Small intestine (tissue), 7 donors: Measurements from ENCODE around the gene ENOPH1. TPM values are rescaled to one million over a fixed set of nuclear protein-coding genes. Genes with fewer than 3 reads are reported as not detected.

Experiments used
- DNase-seq, 2 donors: peaks; one replicate each; pipeline versions ENCODE4 v3.0.0 to v3.0.0-alpha.2; 2013
- FAIRE-seq: peaks from 2 replicates; lab custom pipeline; 2012; peaks lifted over from hg19 to GRCh38; lab: Jason Lieb, UNC
- H3K27ac ChIP-seq, 3 donors: one replicate each; pipeline ENCODE4 v1.5.1; 2013; ENCODE audit warnings: low read length in 2 of 3, mild to moderate bottlenecking in 2 of 3, control low read depth in 1 of 3, inconsistent platforms in 1 of 3, low read depth in 1 of 3, moderate library complexity in 1 of 3
- H3K27me3 ChIP-seq, 3 donors: one replicate each; pipeline ENCODE4 v1.6.1; 2013; ENCODE audit warnings: low read length in 3 of 3, inconsistent platforms in 1 of 3; ENCODE audit not compliant: control insufficient read depth in 3 of 3, insufficient read depth in 3 of 3
- H3K36me3 ChIP-seq, 3 donors: one replicate each; pipeline ENCODE4 v1.6.1; 2013; ENCODE audit warnings: low read length in 3 of 3, inconsistent platforms in 1 of 3, low read depth in 1 of 3, mild to moderate bottlenecking in 1 of 3, moderate library complexity in 1 of 3; ENCODE audit not compliant: control insufficient read depth in 3 of 3, insufficient read depth in 2 of 3
- H3K4me1 ChIP-seq, 3 donors: one replicate each; pipeline ENCODE4 v1.6.1; 2013; ENCODE audit warnings: low read length in 2 of 3, inconsistent platforms in 1 of 3, low read depth in 1 of 3, mild to moderate bottlenecking in 1 of 3, moderate library complexity in 1 of 3; ENCODE audit not compliant: control insufficient read depth in 3 of 3, insufficient read depth in 2 of 3
- H3K4me3 ChIP-seq, 3 donors: one replicate each; pipeline ENCODE4 v1.5.1; 2013; ENCODE audit warnings: low read length in 3 of 3, control low read depth in 1 of 3, inconsistent platforms in 1 of 3, low read depth in 1 of 3, mild to moderate bottlenecking in 1 of 3, moderate library complexity in 1 of 3
- H3K9me3 ChIP-seq, 2 donors: one replicate each; pipeline ENCODE4 v1.6.1; 2013; ENCODE audit warnings: low read depth in 1 of 2, low read length in 1 of 2; ENCODE audit not compliant: control insufficient read depth in 2 of 2, insufficient read depth in 1 of 2
- WGBS, 3 donors: extraction: QIAGEN DNeasy Blood & Tissue Kit; methylation state at CpG; one replicate each; pipeline ENCODE4 v1.1.7; 2013; 5-methylcytosine and 5-hydroxymethylcytosine counted together
- polyA plus RNA-seq, 4 donors: library from polyadenylated mRNA; stranded (reverse) in 3 of 4; unstranded in 1 of 4; fragments of 200-250 nt in 3 of 4; fragments of 120-200 nt in 1 of 4; gene quantifications; one replicate each; pipeline versions ENCODE4 v1.2.1 to v1.2.3, GENCODE V29; 2013
- donor health status: healthy with polysubstance abuse.
- donor health status: control.
- donor health status: control.
- donor health status: Bipolar disorder and iron deficiency.
- donor health status: healthy.

ENOPH1 gene
- polyA plus RNA-seq, 4 donors, result 25.3 to 45.8 (median 37.7) TPM

DNA sequence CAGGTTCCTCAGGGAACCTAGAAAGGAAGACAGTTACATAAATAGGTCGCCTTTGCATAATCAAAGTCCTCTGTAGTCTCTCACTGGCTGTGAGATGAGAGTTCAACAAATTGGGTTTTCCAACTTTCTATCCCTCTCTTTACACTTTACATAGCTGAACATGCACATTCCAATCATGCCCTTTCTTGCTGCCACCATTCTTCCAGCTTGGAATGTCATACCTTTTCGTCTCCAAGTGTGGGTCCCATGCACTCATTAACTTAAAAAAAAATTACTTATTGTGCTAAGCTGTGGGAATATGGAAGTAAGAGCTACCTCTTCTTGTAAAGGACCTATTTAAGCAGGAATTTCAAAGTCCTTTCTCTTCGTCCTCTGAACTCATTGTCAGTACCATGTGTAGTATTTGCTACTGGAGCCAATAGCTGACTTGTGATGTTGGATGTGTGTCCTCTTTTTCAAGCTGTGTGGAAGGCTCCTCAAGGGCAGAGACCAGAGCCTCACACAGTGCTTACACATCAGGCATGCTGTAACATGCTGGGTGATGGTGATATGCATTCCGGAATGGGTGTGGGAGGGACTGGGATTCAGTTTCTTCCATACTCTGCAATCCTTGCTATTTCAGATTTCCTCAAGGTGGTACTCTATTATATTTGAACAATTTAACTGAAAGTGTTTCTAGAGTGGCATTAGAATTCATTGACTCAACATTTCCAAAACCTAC, 7.1 kb downstream of the ENOPH1 start:
- no peak for DNase-seq
- peaks cover 2 to 5% (median 3%) of the 10 kb centered on the region in 3 donors for H3K4me1 ChIP-seq
- H3K9me3 ChIP-seq, result no peaks in the 10 kb centered on the region
- H3K4me3 ChIP-seq, result no peak overlapping the region
- FAIRE-seq, result no peak
- H3K27me3 ChIP-seq, result no peaks in the 10 kb centered on the region
- peaks cover 0 to 20% (median 1%) of the 10 kb centered on the region in 3 donors for H3K36me3 ChIP-seq
- WGBS, 3 donors, result 89 to 91% (median 90%) methylated on average over 4 of the region's 4 CpGs
- H3K27ac ChIP-seq, result no peak overlapping the region

GRCh38 chr4:82439088-82439487, 8.7 kb downstream of the ENOPH1 start:
- no peak for FAIRE-seq

DNA sequence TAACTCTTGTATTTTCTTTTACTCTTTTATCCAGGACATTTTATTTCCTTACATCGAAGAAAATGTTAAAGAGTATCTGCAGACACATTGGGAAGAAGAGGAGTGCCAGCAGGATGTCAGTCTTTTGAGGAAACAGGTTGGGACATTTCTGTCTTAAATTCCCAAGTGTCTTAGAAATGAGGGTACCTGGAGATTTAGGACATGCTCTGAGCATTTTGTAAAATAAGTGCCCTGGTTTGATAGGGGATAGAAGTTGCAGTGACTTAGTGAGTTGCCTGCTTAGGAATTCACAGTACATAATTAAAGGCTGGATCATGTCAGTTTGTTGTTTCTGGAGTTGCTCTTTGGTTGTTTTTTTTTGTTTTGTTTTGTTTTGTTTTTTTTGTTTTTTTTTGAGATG, 17.5 kb downstream of the ENOPH1 start:
- Histone ChIP-seq H3K36me3 (peaks cover 4 to 43% (median 6%) of the 10 kb centered on the region in 3 donors), H3K4me1 (no peaks in the 10 kb centered on the region), H3K27ac (no peak overlapping the region), H3K9me3 (no peaks in the 10 kb centered on the region), H3K27me3 (no peaks in the 10 kb centered on the region), H3K4me3 (no peak overlapping the region)
- no peak for FAIRE-seq
- no peak for DNase-seq
- 93 to 100% (median 98%) methylated on average over 1 of the region's 1 CpG for WGBS, 3 donors

More at GRCh38 chr4:82439088-82439487, 8.7 kb downstream of the ENOPH1 start:
- peaks cover 0 to 28% (median 1%) of the 10 kb centered on the region in 3 donors for H3K36me3 ChIP-seq
- H3K9me3 ChIP-seq, result no peaks in the 10 kb centered on the region
- peaks cover 0 to 2% (median 0%) of the 10 kb centered on the region in 3 donors for H3K4me1 ChIP-seq
- no peak for DNase-seq
- no peak overlapping the region for H3K27ac ChIP-seq
- H3K4me3 ChIP-seq, result no peak overlapping the region
- WGBS, 3 donors, result 57 to 74% (median 71%) methylated on average over 2 of the region's 2 CpGs
- no peaks in the 10 kb centered on the region for H3K27me3 ChIP-seq

GRCh38 chr4:82450966-82451755, 20.8 kb downstream of the ENOPH1 start:
- H3K27me3 ChIP-seq, result no peaks in the 10 kb centered on the region
- no peaks in the 10 kb centered on the region for H3K9me3 ChIP-seq
- WGBS, 3 donors, result 83 to 94% (median 92%) methylated on average over 13 of the region's 13 CpGs
- DNase-seq, result no peak
- H3K4me1 ChIP-seq, result no peaks in the 10 kb centered on the region
- no peak for FAIRE-seq
- no peak overlapping the region for H3K4me3 ChIP-seq
- H3K27ac ChIP-seq, result no peak overlapping the region
- peaks cover 4 to 43% (median 9%) of the 10 kb centered on the region in 3 donors for H3K36me3 ChIP-seq

DNA sequence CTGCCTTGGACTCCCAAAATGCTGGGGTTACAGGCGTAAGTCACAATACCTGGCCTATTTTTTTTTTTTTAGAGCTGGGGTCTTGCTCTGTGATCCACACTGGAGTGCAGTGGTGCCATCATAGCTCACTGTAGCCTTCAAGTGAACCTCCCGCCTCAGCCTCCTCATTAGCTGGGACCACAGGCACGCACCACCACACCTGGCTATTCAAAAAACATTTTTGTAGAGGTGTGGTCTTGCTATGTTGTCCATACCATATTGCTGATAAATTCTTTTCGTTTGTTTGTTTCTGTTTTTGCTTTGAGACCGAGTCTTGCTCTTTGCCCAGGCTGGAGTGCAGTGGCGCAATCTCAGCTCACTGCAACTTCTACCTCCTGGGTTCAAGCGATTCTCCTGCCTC, 21.6 kb downstream of the ENOPH1 start:
- Histone ChIP-seq H3K4me1 (no peaks in the 10 kb centered on the region), H3K4me3 (no peak overlapping the region), H3K27me3 (no peaks in the 10 kb centered on the region), H3K36me3 (peaks cover 4 to 44% (median 11%) of the 10 kb centered on the region in 3 donors), H3K27ac (no peak overlapping the region), H3K9me3 (no peaks in the 10 kb centered on the region)
- WGBS, 3 donors, result 94 to 98% (median 95%) methylated on average over 7 of the region's 7 CpGs
- FAIRE-seq (no peak), DNase-seq (no peak)

DNA sequence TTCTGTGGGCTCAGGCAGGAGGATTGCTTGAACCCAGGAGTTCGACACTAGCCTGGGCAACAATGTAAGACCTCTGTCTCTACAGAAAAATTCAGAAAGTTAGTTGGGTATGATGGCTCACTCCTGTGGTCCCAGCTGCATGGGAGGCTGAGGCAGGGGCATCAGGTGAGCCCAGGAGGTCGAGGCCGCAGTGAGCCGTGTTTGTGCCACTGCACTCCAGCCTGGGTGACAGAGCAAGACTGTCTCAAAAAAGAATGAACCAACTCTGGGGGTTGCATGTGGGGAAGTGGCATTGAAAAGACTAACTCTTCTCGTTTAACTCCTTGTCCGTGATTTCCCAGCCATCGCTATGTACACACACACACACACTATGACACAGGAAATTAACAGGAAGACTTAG, 26.9 kb downstream of the ENOPH1 start:
- Histone ChIP-seq H3K36me3 (peaks cover 4 to 38% (median 11%) of the 10 kb centered on the region in 3 donors), H3K4me1 (no peaks in the 10 kb centered on the region), H3K4me3 (no peak overlapping the region), H3K27ac (no peak overlapping the region), H3K9me3 (no peaks in the 10 kb centered on the region), H3K27me3 (no peaks in the 10 kb centered on the region)
- 92 to 97% (median 93%) methylated on average over 7 of the region's 7 CpGs for WGBS, 3 donors
- DNase-seq (no peak), FAIRE-seq (no peak)

DNA sequence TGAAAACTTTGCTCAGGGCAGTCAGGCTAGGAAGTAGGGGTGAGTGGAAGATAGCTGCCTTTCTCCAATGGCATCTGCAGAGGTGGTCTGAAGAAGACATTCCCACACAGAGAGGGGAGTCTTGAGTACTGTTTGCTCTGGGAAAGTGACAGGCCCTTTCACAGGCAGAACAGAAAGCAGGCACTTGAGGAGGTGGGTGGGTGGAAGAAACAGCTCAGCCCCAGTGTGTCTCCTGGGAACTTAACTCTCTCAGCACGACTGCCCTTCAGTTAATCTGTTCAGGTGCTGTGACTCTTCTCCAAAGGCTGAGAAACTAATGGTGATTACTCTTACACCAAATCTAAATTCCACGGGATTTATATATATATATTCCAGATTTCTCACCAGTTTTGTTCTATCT, 28.3 kb downstream of the ENOPH1 start:
- Histone ChIP-seq H3K27ac (no peak overlapping the region), H3K27me3 (no peaks in the 10 kb centered on the region), H3K4me3 (no peak overlapping the region), H3K9me3 (no peaks in the 10 kb centered on the region), H3K4me1 (peaks cover 0 to 11% (median 0%) of the 10 kb centered on the region in 3 donors), H3K36me3 (peaks cover 6 to 34% (median 8%) of the 10 kb centered on the region in 3 donors)
- DNase-seq (no peak), FAIRE-seq (no peak)
- WGBS, 3 donors, result 72 to 87% (median 81%) methylated on average over 2 of the region's 2 CpGs

GRCh38 chr4:82461710-82462109, 31.3 kb downstream of the ENOPH1 start:
- H3K36me3 ChIP-seq, result peaks cover 6 to 30% (median 8%) of the 10 kb centered on the region in 3 donors
- peaks cover 0 to 11% (median 0%) of the 10 kb centered on the region in 3 donors for H3K4me1 ChIP-seq
- no peak for FAIRE-seq
- H3K27ac ChIP-seq, result no peak overlapping the region
- no peak for DNase-seq
- H3K9me3 ChIP-seq, result no peaks in the 10 kb centered on the region
- WGBS, 3 donors, result 69 to 82% (median 79%) methylated on average over 2 of the region's 2 CpGs
- no peak overlapping the region for H3K4me3 ChIP-seq
- H3K27me3 ChIP-seq, result no peaks in the 10 kb centered on the region
